ENCODE results near the gene IGSF9.

Gene IGSF9

GRCh38 chr1:159895286-159895685 lies 50.1 kb downstream of the IGSF9 start:
- DNase-seq = no peak

GRCh38 chr1:159892944-159893343 lies 52.5 kb downstream of the IGSF9 start:
- DNase-seq = no peak

- DNase-seq = peak; percentile 75
Observed at GRCh38 chr1:159891275-159892157, 53.9 kb downstream of the IGSF9 start.

GRCh38 chr1:159890390-159890789 lies 55.0 kb downstream of the IGSF9 start:
- DNase-seq = no peak

- no peak for DNase-seq
Observed at GRCh38 chr1:159889821-159890252, 55.6 kb downstream of the IGSF9 start.

GRCh38 chr1:159889202-159889601 lies 56.2 kb downstream of the IGSF9 start:
- DNase-seq = no peak

- no peak for DNase-seq
Observed at GRCh38 chr1:159884296-159884695, 61.1 kb downstream of the IGSF9 start.

- DNase-seq = no peak
Observed at GRCh38 chr1:159883134-159883533, 62.3 kb downstream of the IGSF9 start.

GRCh38 chr1:159882527-159882862 lies 62.9 kb downstream of the IGSF9 start:
- no peak for DNase-seq

- peak; percentile 8 for DNase-seq
Observed at GRCh38 chr1:159881622-159882526, 63.5 kb downstream of the IGSF9 start.

GRCh38 chr1:159880430-159880829 lies 65.0 kb downstream of the IGSF9 start:
- DNase-seq = no peak

- no peak for DNase-seq
Observed at GRCh38 chr1:159879977-159880376, 65.4 kb downstream of the IGSF9 start.

GRCh38 chr1:159879136-159879535 lies 66.3 kb downstream of the IGSF9 start:
- no peak for DNase-seq

- no peak for DNase-seq
Observed at GRCh38 chr1:159877695-159878444, 67.5 kb downstream of the IGSF9 start.
